Duodenal mucosa (tissue), 2 donors: ENCODE results near the gene RERE.

Experiments used
- H3K27ac ChIP-seq: one replicate; pipeline ENCODE4 v1.7.0; 2013; ENCODE audit warnings: low read depth, low read length
- H3K27me3 ChIP-seq, 2 donors: one replicate each; pipeline ENCODE4 v1.7.0; 2013; ENCODE audit warnings: low read length in 2 of 2, control low read depth in 1 of 2; ENCODE audit not compliant: insufficient read depth in 2 of 2, control insufficient read depth in 1 of 2
- H3K36me3 ChIP-seq, 2 donors: one replicate each; pipeline ENCODE4 v1.7.0; 2013; ENCODE audit warnings: low read length in 2 of 2, control low read depth in 1 of 2; ENCODE audit not compliant: insufficient read depth in 2 of 2, control insufficient read depth in 1 of 2
- H3K4me1 ChIP-seq, 2 donors: one replicate each; pipeline ENCODE4 v1.7.0; 2013; ENCODE audit warnings: low read length in 2 of 2, control low read depth in 1 of 2; ENCODE audit not compliant: insufficient read depth in 2 of 2, control insufficient read depth in 1 of 2
- H3K4me3 ChIP-seq, 2 donors: one replicate each; pipeline ENCODE4 v1.7.0; 2013; ENCODE audit warnings: low read length in 2 of 2, low read depth in 1 of 2
- H3K9ac ChIP-seq, 2 donors: one replicate each; pipeline ENCODE4 v1.7.0; 2013; ENCODE audit warnings: low read length in 2 of 2, low read depth in 1 of 2
- H3K9me3 ChIP-seq, 2 donors: one replicate each; pipeline ENCODE4 v1.7.0; 2013; ENCODE audit warnings: low read length in 2 of 2, control low read depth in 1 of 2; ENCODE audit not compliant: control insufficient read depth in 1 of 2

Gene RERE

GRCh38 chr1:8429549-8430110, 387.8 kb downstream of the RERE start:
- H3K27me3 ChIP-seq, result no peaks in the 10 kb centered on the region
- H3K9ac ChIP-seq, result no peak overlapping the region
- H3K9me3 ChIP-seq, result no peaks in the 10 kb centered on the region
- H3K36me3 ChIP-seq, result peaks cover 0 to 3% of the 10 kb centered on the region in 2 donors
- H3K4me1 ChIP-seq, result peaks cover 18 to 23% of the 10 kb centered on the region in 2 donors
- no peak overlapping the region for H3K27ac ChIP-seq
- H3K4me3 ChIP-seq, result no peak overlapping the region

GRCh38 chr1:8428441-8428840, 389.0 kb downstream of the RERE start:
- H3K4me1 ChIP-seq, result peaks cover 20 to 24% of the 10 kb centered on the region in 2 donors

GRCh38 chr1:8427986-8428385, 389.5 kb downstream of the RERE start:
- no peak overlapping the region for H3K27ac ChIP-seq
- H3K4me3 ChIP-seq, result no peak overlapping the region
- H3K9me3 ChIP-seq, result no peaks in the 10 kb centered on the region
- H3K4me1 ChIP-seq, result peaks cover 20 to 24% of the 10 kb centered on the region in 2 donors
- H3K27me3 ChIP-seq, result no peaks in the 10 kb centered on the region
- no peak overlapping the region for H3K9ac ChIP-seq
- H3K36me3 ChIP-seq, result peaks cover 0 to 3% of the 10 kb centered on the region in 2 donors

More at GRCh38 chr1:8428441-8428840, 389.0 kb downstream of the RERE start:
- H3K27me3 ChIP-seq, result no peaks in the 10 kb centered on the region
- no peak overlapping the region for H3K9ac ChIP-seq
- H3K9me3 ChIP-seq, result no peaks in the 10 kb centered on the region
- H3K36me3 ChIP-seq, result peaks cover 0 to 3% of the 10 kb centered on the region in 2 donors
- H3K4me3 ChIP-seq, result no peak overlapping the region
- no peak overlapping the region for H3K27ac ChIP-seq

DNA sequence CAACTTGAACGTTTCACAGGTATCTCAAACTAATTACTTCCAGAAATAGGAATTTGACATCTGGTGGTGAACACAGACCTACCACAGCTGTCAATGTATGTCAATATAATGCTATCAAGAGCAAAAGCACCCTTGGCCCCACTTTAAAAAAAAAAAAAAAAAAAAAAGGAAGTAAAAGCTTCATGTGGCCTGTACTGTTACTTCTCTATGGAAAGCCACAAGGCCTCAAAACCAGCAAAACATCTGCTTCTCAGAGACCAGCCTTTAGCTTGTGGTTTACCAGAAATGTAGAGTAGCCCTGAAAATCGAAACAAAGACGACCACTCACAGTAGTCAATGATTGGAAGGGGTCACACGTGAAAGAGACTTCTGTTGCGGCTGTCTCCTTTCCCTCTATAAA, 389.9 kb downstream of the RERE start:
- no peaks in the 10 kb centered on the region for H3K9me3 ChIP-seq
- H3K4me1 ChIP-seq, result peaks cover 20 to 24% of the 10 kb centered on the region in 2 donors
- no peak overlapping the region for H3K4me3 ChIP-seq
- H3K27me3 ChIP-seq, result no peaks in the 10 kb centered on the region
- no peak overlapping the region for H3K27ac ChIP-seq
- H3K9ac ChIP-seq, result no peak overlapping the region
- peaks cover 0 to 3% of the 10 kb centered on the region in 2 donors for H3K36me3 ChIP-seq

DNA sequence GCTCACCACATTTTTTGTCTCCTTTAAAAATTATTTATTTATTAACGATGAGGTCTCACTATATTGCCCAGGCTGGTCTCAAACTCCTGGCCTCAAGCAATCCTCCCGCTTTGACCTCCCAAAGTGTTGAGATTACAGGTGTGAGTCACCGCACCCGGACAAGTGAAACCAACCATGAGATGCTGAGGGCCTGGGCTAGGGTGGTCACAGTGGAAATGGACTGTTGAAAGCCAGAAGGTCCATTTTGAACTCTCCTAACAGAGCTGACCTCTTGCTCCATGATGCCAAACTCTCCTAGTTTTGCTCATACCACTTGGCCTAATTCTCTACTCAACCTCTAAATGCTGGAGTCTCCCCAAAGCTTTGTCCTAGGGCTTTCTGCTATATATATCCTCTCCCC, 390.4 kb downstream of the RERE start:
- no peak overlapping the region for H3K4me3 ChIP-seq
- H3K9ac ChIP-seq, result no peak overlapping the region
- no peaks in the 10 kb centered on the region for H3K9me3 ChIP-seq
- no peaks in the 10 kb centered on the region for H3K27me3 ChIP-seq
- peaks cover 0 to 3% of the 10 kb centered on the region in 2 donors for H3K36me3 ChIP-seq
- H3K27ac ChIP-seq, result no peak overlapping the region
- H3K4me1 ChIP-seq, result peaks cover 20 to 24% of the 10 kb centered on the region in 2 donors

DNA sequence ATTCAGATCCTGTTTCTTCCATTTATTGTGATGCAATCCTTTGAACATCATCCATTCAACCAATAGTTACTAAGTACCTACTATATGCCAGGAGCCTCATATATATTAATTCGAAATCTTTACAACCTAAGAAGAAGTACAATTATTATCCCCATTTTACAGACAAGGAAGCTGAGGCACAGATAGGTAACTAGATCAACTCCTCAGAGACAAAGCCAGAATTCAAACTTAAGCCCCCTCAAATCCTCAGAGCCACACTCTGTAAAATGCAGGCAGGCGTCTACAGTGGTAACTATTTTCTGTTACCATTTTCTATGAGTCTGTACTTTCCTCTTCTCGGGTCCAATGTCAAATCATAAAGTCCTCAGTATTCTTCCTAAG, 391.7 kb downstream of the RERE start:
- peaks cover 23 to 30% of the 10 kb centered on the region in 2 donors for H3K4me1 ChIP-seq
- no peaks in the 10 kb centered on the region for H3K9me3 ChIP-seq
- no peak overlapping the region for H3K9ac ChIP-seq
- H3K27me3 ChIP-seq, result no peaks in the 10 kb centered on the region
- no peak overlapping the region for H3K27ac ChIP-seq
- peaks cover 0 to 3% of the 10 kb centered on the region in 2 donors for H3K36me3 ChIP-seq
- no peak overlapping the region for H3K4me3 ChIP-seq

- H3K4me1 ChIP-seq, result peaks cover 26 to 30% of the 10 kb centered on the region in 2 donors
- H3K27ac ChIP-seq, result peak overlapping the region; percentile 89
- peak overlapping the region; percentile 3 to 75 for H3K9ac ChIP-seq
- H3K9me3 ChIP-seq, result no peaks in the 10 kb centered on the region
- H3K27me3 ChIP-seq, result no peaks in the 10 kb centered on the region
- H3K36me3 ChIP-seq, result no peaks in the 10 kb centered on the region
- H3K4me3 ChIP-seq, result peak overlapping the region; percentile 60 to 73
These were observed 392.2 kb downstream of the RERE start for GRCh38 chr1:8425150-8425780.

- H3K9me3 ChIP-seq, result no peaks in the 10 kb centered on the region
- H3K9ac ChIP-seq, result peak overlapping the region; percentile 75
- no peaks in the 10 kb centered on the region for H3K27me3 ChIP-seq
- H3K27ac ChIP-seq, result peak overlapping the region; percentile 89
- H3K4me1 ChIP-seq, result peaks cover 32 to 37% of the 10 kb centered on the region in 2 donors
- no peaks in the 10 kb centered on the region for H3K36me3 ChIP-seq
- H3K4me3 ChIP-seq, result peak overlapping the region; percentile 60 to 73
These were observed 392.8 kb downstream of the RERE start for GRCh38 chr1:8424539-8425116.

GRCh38 chr1:8423692-8424538, 393.5 kb downstream of the RERE start:
- peak overlapping the region; percentile 75 to 98 for H3K9ac ChIP-seq
- peak overlapping the region; percentile 60 to 89 for H3K4me3 ChIP-seq
- H3K27me3 ChIP-seq, result no peaks in the 10 kb centered on the region
- no peaks in the 10 kb centered on the region for H3K36me3 ChIP-seq
- H3K9me3 ChIP-seq, result no peaks in the 10 kb centered on the region
- H3K4me1 ChIP-seq, result peaks cover 39 to 44% of the 10 kb centered on the region in 2 donors
- peak overlapping the region; percentile 89 for H3K27ac ChIP-seq
